GM04503 (cell line): ENCODE data around the gene NUAK1.

Experiments
- DNase-seq: peaks from one replicate; pipeline ENCODE4 v3.0.0-alpha.2; 2012; ENCODE audit warnings: low read depth

Gene NUAK1

GRCh38 chr12:106109168-106109910 is 29.4 kb downstream of the NUAK1 start:
- DNase-seq: no peak

DNA sequence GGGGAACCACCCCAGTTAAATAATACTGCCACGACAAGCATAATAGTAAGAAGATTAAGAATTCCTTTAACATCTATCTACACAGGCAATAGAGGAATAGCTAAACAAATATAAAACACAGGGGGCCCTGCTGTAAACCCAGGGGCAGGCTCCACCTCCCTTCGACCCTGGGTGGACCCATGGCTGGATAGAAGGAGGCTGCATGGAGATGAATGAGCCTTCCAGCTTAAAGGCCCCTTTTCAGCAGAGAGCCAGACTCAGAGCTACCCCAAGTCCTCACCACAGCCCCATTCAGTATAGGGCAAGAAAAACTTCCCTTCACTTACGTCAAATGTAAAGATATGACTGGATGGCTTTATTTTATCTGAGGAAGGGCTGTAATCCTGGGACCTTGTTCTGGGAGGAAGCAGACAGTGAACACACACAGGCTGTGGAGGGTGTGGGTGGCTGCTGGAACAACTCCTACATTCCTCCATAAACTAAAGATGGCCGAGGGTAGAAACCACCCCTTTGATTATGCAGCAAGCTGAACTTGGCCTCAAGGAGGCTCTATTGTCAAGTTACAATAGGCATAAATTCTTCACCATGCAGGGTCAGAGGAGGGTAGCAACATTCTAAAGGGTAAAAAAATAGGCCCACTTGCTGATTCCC is 30.4 kb downstream of the NUAK1 start:
- no peak for DNase-seq

DNA sequence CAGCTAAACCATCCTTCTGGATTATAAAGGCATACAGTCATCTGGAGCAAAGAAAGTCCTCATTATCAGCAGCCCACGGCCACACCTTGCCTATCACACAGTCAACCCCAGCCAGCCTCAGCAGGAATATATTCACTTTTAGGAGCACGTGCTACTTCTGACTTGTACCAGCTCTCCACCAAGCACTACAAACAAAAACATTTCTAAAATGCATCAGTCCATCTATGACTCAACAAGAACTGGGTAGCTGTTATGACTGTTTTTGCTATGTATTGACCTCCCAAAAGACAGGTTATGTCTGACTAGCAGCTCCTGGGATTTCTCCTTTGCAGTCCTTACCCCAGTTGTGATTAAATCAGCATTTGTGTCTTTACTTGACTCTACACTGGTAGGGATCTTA is 31.2 kb downstream of the NUAK1 start:
- no peak for DNase-seq

DNA sequence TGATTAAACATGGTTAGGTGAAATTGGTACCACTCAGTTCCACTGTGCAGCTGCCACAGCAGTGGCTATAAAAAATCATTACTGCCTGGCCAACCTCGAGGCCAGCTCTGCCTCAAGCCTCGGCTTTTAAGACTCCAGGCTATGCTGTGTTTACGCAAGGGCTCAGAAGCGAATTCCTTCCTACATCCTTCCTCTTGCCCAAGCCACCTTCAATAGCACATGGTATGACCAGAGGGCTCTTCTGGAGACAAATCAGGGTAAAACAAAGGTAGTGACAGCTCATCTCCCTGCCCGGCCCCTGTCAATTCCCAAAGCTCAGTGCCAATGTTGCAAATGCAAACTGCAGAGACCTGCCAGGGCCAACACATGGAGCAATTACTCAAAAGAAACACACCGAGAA is 31.9 kb downstream of the NUAK1 start:
- no peak for DNase-seq

DNA sequence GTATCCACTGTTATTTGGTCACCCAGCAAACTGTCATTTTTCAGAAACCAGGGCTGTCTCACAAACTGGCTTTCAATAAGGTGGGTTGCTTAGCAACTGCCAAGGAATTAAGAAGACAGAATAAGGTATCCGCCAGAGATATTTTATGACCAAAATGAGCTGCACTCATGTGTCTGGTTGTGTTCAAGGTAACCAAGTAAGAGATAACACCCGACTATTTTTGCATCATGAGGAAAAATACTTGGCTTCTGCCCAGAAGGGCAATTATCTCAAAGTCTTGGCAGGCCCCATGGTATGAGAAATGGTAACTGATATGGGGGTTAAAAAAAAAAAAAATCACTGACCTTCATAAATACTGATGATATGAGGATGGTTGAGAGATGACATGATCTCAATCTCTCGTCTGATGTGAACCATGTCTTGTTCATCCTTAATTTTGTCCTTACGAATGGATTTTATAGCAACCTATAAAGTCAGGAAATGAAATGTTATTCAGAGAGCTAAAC is 32.6 kb downstream of the NUAK1 start:
- DNase-seq: no peak

GRCh38 chr12:106101803-106102202 is 37.0 kb downstream of the NUAK1 start:
- no peak for DNase-seq

GRCh38 chr12:106098691-106099200 is 40.0 kb downstream of the NUAK1 start:
- DNase-seq: no peak

GRCh38 chr12:106097011-106097410 is 41.7 kb downstream of the NUAK1 start:
- no peak for DNase-seq

DNA sequence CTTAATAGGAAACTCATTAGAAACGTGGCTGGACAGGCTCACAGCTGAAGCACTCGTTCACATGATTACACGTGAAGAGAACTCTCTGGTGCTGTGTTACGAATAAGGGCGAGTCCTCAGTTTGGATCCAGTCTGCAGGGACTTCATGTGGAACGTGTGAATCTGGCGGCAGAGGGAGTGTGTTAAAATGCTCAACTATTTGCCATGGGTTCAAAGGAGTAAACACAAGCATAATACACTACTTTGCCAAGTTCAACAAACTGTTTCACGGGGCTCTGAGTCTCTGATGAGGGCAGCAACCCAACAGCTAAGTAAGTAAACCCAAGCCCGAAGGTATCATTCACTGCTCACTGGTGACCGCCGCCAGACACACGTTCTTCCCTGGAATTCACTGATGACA is 42.4 kb downstream of the NUAK1 start:
- DNase-seq: no peak

DNA sequence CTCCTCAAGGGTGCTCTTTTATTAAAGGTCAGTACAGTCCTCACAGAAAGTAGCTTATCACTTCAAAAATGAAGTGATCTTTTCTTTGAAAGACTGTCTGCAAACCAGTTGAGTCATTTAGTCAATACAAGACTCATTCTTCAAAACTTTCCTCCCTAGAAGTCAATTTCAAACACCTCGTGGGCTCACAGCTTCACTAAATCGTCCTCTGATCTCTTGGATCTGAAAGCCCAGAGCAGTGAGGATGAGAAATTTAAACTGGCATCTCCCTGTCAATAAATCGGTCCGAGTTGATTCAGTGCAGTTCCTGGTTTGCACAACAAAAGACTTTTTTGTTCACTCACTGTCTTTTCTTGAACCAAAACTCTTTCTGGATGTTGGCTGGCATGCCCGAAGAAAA is 44.5 kb downstream of the NUAK1 start:
- DNase-seq: no peak

- DNase-seq: no peak
These were observed 45.5 kb downstream of the NUAK1 start for GRCh38 chr12:106093246-106093645.

- DNase-seq: no peak
These were observed 47.3 kb downstream of the NUAK1 start for GRCh38 chr12:106091446-106091820.

DNA sequence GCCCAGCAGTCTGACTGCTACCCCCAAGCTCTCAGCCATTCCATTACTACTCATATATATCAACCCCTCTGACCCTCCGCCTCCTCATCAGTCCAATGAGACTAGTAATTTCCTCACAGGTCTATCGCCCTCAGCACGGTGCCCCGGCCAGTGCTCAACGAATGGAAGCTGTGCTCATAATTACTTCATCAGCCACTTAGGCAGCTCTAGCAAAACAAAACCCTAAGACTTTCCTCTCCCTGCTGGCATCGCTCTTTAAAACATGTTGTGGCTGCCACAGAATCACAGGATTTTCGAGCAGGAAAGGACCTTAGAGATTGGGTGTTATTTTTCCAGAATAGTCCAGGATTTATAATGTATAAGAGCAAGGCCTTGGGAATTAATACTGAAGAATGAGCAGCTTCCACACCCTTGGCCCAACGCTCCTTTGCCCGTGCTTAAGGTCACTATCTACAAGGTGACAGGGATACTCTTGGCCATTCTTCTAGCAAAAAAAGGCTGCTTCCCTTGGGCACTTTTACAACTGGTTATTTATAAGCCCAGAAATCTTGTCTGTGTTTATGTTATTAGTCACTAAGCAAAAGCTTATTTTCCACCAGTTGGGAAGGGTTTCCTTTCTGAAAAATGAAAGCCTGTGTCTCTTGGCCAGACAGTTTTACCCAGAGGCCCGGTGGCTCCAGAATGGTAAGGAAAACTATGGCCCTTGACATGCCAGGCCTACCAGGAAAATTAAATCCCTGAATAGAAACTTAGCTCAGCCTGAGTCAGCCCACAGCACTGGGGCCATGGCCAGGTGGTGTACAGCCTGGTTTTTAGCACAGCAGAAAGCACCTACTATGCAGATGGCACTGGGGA is 47.9 kb downstream of the NUAK1 start:
- peak; percentile 87 for DNase-seq

GRCh38 chr12:106089935-106090334 is 48.8 kb downstream of the NUAK1 start:
- no peak for DNase-seq

GRCh38 chr12:106088811-106089485 is 49.8 kb downstream of the NUAK1 start:
- no peak for DNase-seq

DNA sequence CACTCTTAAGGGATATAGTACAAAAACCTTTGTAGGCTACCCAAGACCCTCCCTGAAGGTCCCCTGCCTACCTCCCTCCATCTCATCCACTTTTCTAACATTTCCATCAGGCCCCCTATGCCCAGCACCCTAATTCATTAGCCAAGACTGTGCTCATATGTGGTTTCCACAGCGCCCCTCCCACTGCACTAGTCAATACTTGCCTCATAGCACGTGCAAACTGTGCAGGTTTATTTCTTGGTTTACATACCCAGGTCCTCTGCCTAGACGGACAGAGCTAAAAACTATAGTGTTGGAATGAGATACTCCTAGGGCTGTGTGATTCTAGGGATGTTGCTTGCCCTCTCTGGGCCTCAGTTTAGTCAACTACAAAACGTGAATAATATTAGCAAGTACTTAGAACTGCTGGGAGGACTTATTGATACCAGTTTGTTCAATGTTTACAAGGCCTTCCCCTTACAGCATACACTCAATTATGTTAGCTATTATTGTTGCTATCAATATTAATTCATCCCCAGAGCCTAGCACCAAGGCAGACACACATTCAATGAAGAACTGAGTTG is 50.4 kb downstream of the NUAK1 start:
- DNase-seq: no peak

- DNase-seq: no peak
These were observed 52.1 kb downstream of the NUAK1 start for GRCh38 chr12:106086696-106087095.

DNA sequence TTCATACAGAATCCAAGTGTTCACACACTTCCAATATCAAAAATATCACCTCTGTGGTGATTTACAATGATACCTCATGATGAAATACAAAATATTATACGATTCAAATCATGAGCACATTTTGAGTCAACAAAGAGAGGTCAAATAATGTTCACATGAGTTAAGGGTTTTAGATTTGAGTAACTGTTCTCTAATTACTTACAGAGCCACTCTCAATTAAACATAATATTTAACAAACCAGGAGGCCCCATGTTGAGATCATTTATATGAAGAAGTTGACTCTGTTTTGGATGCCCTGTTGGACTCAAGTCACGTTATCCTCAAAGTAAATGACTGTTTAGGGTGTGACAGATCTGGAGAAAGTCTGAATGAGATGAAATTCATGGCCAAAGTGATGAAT is 53.5 kb downstream of the NUAK1 start:
- DNase-seq: no peak

DNA sequence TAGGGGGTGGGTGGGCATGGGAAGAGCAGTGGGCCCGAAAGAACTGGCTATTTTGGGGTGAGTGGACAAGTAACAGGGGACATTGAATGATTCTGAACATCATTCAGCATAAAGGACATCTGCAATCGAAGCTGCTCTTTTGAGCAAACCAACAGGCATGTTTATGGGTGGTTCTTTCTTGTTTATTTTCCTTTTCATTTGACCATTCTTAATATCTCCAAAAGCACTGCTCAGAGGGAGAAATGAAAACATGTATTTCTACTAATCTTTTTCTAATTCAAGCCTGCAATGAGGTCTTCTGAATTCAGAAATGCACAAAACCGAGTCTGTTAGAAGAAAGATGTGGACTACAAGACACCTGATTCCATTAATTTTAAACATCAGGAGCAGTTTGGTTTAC is 54.0 kb downstream of the NUAK1 start:
- no peak for DNase-seq

GRCh38 chr12:106084014-106084671 is 54.6 kb downstream of the NUAK1 start:
- peak; percentile 88 for DNase-seq
